Body of pancreas (tissue), 4 donors: ENCODE data around the gene POLR3H.

Experiments used
- POLR2A ChIP-seq, 3 donors: fragments of 450-650 bp; IDR thresholded peaks; one replicate each; pipeline ENCODE4 v1.6.1; 2016; ENCODE audit warnings: antibody characterized with exemption in 3 of 3, mild to moderate bottlenecking in 2 of 3
- TF ChIP-seq, protein P1 (sequence below), 7 experiments: fragments of 450-650 bp in 4 of 7; fragments of 200-600 bp in 3 of 7; sonication (generic) in 3 of 7; IDR thresholded peaks; one replicate each; pipeline ENCODE4 v1.5.1; 2016 to 2019; ENCODE audit warnings: antibody characterized with exemption in 7 of 7

DNA sequence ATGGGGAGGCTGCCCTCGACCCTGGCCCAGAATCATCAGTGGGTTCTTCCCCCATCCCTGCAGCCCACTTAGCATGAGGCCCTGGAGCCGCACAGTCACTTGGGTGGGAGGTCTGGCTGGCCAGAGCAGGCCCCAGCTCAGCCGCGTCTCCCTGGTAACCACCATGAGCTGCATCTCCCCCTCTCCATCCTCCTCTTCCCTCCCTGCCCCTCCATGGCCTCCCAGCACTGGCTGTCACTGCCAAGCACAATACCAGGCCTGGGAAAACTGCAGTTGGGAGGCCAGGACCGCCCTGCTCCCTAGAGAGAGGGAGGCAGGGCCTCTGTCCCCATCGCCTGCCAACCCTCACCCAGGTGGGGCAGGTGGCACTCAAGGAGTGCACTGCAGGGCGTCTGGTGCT is 24.5 kb upstream of the POLR3H start:
- TF ChIP-seq, protein P1, sequence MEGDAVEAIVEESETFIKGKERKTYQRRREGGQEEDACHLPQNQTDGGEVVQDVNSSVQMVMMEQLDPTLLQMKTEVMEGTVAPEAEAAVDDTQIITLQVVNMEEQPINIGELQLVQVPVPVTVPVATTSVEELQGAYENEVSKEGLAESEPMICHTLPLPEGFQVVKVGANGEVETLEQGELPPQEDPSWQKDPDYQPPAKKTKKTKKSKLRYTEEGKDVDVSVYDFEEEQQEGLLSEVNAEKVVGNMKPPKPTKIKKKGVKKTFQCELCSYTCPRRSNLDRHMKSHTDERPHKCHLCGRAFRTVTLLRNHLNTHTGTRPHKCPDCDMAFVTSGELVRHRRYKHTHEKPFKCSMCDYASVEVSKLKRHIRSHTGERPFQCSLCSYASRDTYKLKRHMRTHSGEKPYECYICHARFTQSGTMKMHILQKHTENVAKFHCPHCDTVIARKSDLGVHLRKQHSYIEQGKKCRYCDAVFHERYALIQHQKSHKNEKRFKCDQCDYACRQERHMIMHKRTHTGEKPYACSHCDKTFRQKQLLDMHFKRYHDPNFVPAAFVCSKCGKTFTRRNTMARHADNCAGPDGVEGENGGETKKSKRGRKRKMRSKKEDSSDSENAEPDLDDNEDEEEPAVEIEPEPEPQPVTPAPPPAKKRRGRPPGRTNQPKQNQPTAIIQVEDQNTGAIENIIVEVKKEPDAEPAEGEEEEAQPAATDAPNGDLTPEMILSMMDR (IDR thresholded peaks at IDR 0.05), result no peak
- TF ChIP-seq POLR2A (IDR thresholded peaks at IDR 0.05), result no peak
